Measurements from ENCODE around the gene SELENON.
"Not testable (repeated sequence)": the region's sequence is repeated elsewhere in the genome, so short reads cannot be mapped to it uniquely, and the experiment has no call there.

SELENON gene

GRCh38 chr1:25837262-25837875 is 37.4 kb downstream of the SELENON start:
- H3K27me3 ChIP-seq (ENCODE audit: control insufficient read depth, insufficient read depth, low read length), result no peaks in the 10 kb centered on the region
- H3K9ac ChIP-seq (ENCODE audit: low read length), result no peak overlapping the region
- H3K4me3 ChIP-seq (ENCODE audit: low read length), result no peak overlapping the region
- no peak overlapping the region for H3K27ac ChIP-seq (ENCODE audit: low read depth, low read length)
- no peaks in the 10 kb centered on the region for H3K4me1 ChIP-seq (ENCODE audit: control insufficient read depth, insufficient read depth, low read length)
- peaks cover 10% of the 10 kb centered on the region for H3K36me3 ChIP-seq (ENCODE audit: control insufficient read depth, insufficient read depth, low read length)

GRCh38 chr1:25839808-25840207 is 39.8 kb downstream of the SELENON start:
- not testable (repeated sequence) for H3K9ac ChIP-seq (ENCODE audit: low read length); H3K4me1 ChIP-seq (ENCODE audit: control insufficient read depth, insufficient read depth, low read length); H3K4me3 ChIP-seq (ENCODE audit: low read length)

GRCh38 chr1:25843483-25843882 is 43.5 kb downstream of the SELENON start:
- Histone ChIP-seq H3K4me1 (ENCODE audit: control insufficient read depth, insufficient read depth, low read length) (no peaks in the 10 kb centered on the region), H3K9ac (ENCODE audit: low read length) (no peak overlapping the region), H3K27ac (ENCODE audit: low read depth, low read length) (no peak overlapping the region), H3K27me3 (ENCODE audit: control insufficient read depth, insufficient read depth, low read length) (no peaks in the 10 kb centered on the region), H3K36me3 (ENCODE audit: control insufficient read depth, insufficient read depth, low read length) (no peaks in the 10 kb centered on the region), H3K4me3 (ENCODE audit: low read length) (no peak overlapping the region)

More at GRCh38 chr1:25839808-25840207, 39.8 kb downstream of the SELENON start:
- H3K27ac ChIP-seq (ENCODE audit: low read depth, low read length); H3K27me3 ChIP-seq (ENCODE audit: control insufficient read depth, insufficient read depth, low read length); H3K36me3 ChIP-seq (ENCODE audit: control insufficient read depth, insufficient read depth, low read length): not testable (repeated sequence)

GRCh38 chr1:25844536-25845337 is 44.7 kb downstream of the SELENON start:
- Histone ChIP-seq H3K36me3 (ENCODE audit: control insufficient read depth, insufficient read depth, low read length) (no peaks in the 10 kb centered on the region), H3K4me3 (ENCODE audit: low read length) (no peak overlapping the region), H3K4me1 (ENCODE audit: control insufficient read depth, insufficient read depth, low read length) (no peaks in the 10 kb centered on the region), H3K27me3 (ENCODE audit: control insufficient read depth, insufficient read depth, low read length) (no peaks in the 10 kb centered on the region), H3K9ac (ENCODE audit: low read length) (no peak overlapping the region), H3K27ac (ENCODE audit: low read depth, low read length) (no peak overlapping the region)

GRCh38 chr1:25845664-25846063 is 45.7 kb downstream of the SELENON start:
- Histone ChIP-seq H3K9ac (ENCODE audit: low read length) (no peak overlapping the region), H3K4me1 (ENCODE audit: control insufficient read depth, insufficient read depth, low read length) (no peaks in the 10 kb centered on the region), H3K4me3 (ENCODE audit: low read length) (no peak overlapping the region), H3K27me3 (ENCODE audit: control insufficient read depth, insufficient read depth, low read length) (no peaks in the 10 kb centered on the region), H3K27ac (ENCODE audit: low read depth, low read length) (no peak overlapping the region), H3K36me3 (ENCODE audit: control insufficient read depth, insufficient read depth, low read length) (no peaks in the 10 kb centered on the region)

- H3K9ac ChIP-seq (ENCODE audit: low read length), result no peak overlapping the region
- no peaks in the 10 kb centered on the region for H3K4me1 ChIP-seq (ENCODE audit: control insufficient read depth, insufficient read depth, low read length)
- H3K36me3 ChIP-seq (ENCODE audit: control insufficient read depth, insufficient read depth, low read length), result no peaks in the 10 kb centered on the region
- no peak overlapping the region for H3K27ac ChIP-seq (ENCODE audit: low read depth, low read length)
- no peaks in the 10 kb centered on the region for H3K27me3 ChIP-seq (ENCODE audit: control insufficient read depth, insufficient read depth, low read length)
- H3K4me3 ChIP-seq (ENCODE audit: low read length), result no peak overlapping the region
Measured at GRCh38 chr1:25847929-25848328, 47.9 kb downstream of the SELENON start.

GRCh38 chr1:25848531-25848930 is 48.5 kb downstream of the SELENON start:
- Histone ChIP-seq H3K36me3 (ENCODE audit: control insufficient read depth, insufficient read depth, low read length) (no peaks in the 10 kb centered on the region), H3K9ac (ENCODE audit: low read length) (no peak overlapping the region), H3K27me3 (ENCODE audit: control insufficient read depth, insufficient read depth, low read length) (no peaks in the 10 kb centered on the region), H3K27ac (ENCODE audit: low read depth, low read length) (no peak overlapping the region), H3K4me3 (ENCODE audit: low read length) (no peak overlapping the region), H3K4me1 (ENCODE audit: control insufficient read depth, insufficient read depth, low read length) (no peaks in the 10 kb centered on the region)

- H3K9ac ChIP-seq (ENCODE audit: low read length), result no peak overlapping the region
- no peak overlapping the region for H3K4me3 ChIP-seq (ENCODE audit: low read length)
- no peak overlapping the region for H3K27ac ChIP-seq (ENCODE audit: low read depth, low read length)
- H3K27me3 ChIP-seq (ENCODE audit: control insufficient read depth, insufficient read depth, low read length), result no peaks in the 10 kb centered on the region
- no peaks in the 10 kb centered on the region for H3K36me3 ChIP-seq (ENCODE audit: control insufficient read depth, insufficient read depth, low read length)
- peaks cover 7% of the 10 kb centered on the region for H3K4me1 ChIP-seq (ENCODE audit: control insufficient read depth, insufficient read depth, low read length)
Measured at GRCh38 chr1:25854554-25854953, 54.6 kb downstream of the SELENON start.

GRCh38 chr1:25856856-25857255 is 56.9 kb downstream of the SELENON start:
- Histone ChIP-seq H3K4me3 (ENCODE audit: low read length) (no peak overlapping the region), H3K27me3 (ENCODE audit: control insufficient read depth, insufficient read depth, low read length) (no peaks in the 10 kb centered on the region), H3K9ac (ENCODE audit: low read length) (no peak overlapping the region), H3K36me3 (ENCODE audit: control insufficient read depth, insufficient read depth, low read length) (no peaks in the 10 kb centered on the region), H3K27ac (ENCODE audit: low read depth, low read length) (no peak overlapping the region), H3K4me1 (ENCODE audit: control insufficient read depth, insufficient read depth, low read length) (peaks cover 7% of the 10 kb centered on the region)

GRCh38 chr1:25858494-25858893 is 58.5 kb downstream of the SELENON start:
- Histone ChIP-seq H3K4me3 (ENCODE audit: low read length) (peak overlapping the region; percentile 72), H3K27ac (ENCODE audit: low read depth, low read length) (no peak overlapping the region), H3K27me3 (ENCODE audit: control insufficient read depth, insufficient read depth, low read length) (no peaks in the 10 kb centered on the region), H3K9ac (ENCODE audit: low read length) (no peak overlapping the region), H3K36me3 (ENCODE audit: control insufficient read depth, insufficient read depth, low read length) (no peaks in the 10 kb centered on the region), H3K4me1 (ENCODE audit: control insufficient read depth, insufficient read depth, low read length) (peaks cover 7% of the 10 kb centered on the region)

GRCh38 chr1:25858906-25859789 is 59.2 kb downstream of the SELENON start, which contains the start of gene AUNIP:
AUNIP (minus strand) TSS chr1:25859457; CDS start chr1:25859357, 100 bp downstream.
- Histone ChIP-seq H3K27me3 (ENCODE audit: control insufficient read depth, insufficient read depth, low read length) (no peaks in the 10 kb centered on the region), H3K36me3 (ENCODE audit: control insufficient read depth, insufficient read depth, low read length) (no peaks in the 10 kb centered on the region), H3K4me1 (ENCODE audit: control insufficient read depth, insufficient read depth, low read length) (peaks cover 7% of the 10 kb centered on the region), H3K9ac (ENCODE audit: low read length) (peak within 1 kb of the TSS; percentile 66), H3K27ac (ENCODE audit: low read depth, low read length) (peak within 1 kb of the TSS; percentile 78), H3K4me3 (ENCODE audit: low read length) (peak within 1 kb of the TSS; percentile 72)

Measured in rectal smooth muscle tissue (tissue), 1 donor.